ENCODE results near the gene UBAP1.

UBAP1 gene

DNA sequence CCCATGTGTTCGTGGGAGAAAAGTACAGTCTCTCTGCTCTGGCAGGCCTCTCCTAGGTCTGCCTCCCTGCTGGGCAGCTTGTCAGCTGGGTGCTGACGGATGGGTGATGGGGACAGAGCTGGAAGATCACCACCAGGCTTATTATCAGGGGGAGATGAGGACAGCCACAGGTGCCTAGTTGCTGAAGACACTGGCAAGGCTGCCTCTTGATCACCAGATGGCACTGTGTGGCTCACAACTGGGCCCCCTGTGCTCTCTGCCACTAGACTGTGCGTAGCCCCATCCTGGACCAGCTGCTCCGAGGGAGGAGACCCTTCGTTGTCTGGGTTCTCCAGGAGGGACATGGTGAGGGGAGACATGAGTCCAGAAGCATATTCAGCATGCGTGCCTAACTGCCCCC lies 77.3 kb downstream of the UBAP1 start (continued):
- TF ChIP-seq EGR2 (tag by site-specific recombination; IDR thresholded peaks at IDR 0.05; ENCODE audit: low read depth): no peak
- peak; percentile 80 for TF ChIP-seq SCRT2 (tag by site-specific recombination; IDR thresholded peaks at IDR 0.05)
- TF ChIP-seq, protein P1, sequence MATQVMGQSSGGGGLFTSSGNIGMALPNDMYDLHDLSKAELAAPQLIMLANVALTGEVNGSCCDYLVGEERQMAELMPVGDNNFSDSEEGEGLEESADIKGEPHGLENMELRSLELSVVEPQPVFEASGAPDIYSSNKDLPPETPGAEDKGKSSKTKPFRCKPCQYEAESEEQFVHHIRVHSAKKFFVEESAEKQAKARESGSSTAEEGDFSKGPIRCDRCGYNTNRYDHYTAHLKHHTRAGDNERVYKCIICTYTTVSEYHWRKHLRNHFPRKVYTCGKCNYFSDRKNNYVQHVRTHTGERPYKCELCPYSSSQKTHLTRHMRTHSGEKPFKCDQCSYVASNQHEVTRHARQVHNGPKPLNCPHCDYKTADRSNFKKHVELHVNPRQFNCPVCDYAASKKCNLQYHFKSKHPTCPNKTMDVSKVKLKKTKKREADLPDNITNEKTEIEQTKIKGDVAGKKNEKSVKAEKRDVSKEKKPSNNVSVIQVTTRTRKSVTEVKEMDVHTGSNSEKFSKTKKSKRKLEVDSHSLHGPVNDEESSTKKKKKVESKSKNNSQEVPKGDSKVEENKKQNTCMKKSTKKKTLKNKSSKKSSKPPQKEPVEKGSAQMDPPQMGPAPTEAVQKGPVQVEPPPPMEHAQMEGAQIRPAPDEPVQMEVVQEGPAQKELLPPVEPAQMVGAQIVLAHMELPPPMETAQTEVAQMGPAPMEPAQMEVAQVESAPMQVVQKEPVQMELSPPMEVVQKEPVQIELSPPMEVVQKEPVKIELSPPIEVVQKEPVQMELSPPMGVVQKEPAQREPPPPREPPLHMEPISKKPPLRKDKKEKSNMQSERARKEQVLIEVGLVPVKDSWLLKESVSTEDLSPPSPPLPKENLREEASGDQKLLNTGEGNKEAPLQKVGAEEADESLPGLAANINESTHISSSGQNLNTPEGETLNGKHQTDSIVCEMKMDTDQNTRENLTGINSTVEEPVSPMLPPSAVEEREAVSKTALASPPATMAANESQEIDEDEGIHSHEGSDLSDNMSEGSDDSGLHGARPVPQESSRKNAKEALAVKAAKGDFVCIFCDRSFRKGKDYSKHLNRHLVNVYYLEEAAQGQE (tag by site-specific recombination; IDR thresholded peaks at IDR 0.05): no peak
- TF ChIP-seq ZNF23 (tag by site-specific recombination; IDR thresholded peaks at IDR 0.05; ENCODE audit: borderline replicate concordance): no peak
- no peak for TF ChIP-seq ZNF473 (tag by site-specific recombination; IDR thresholded peaks at IDR 0.05)
- TF ChIP-seq, protein P2, sequence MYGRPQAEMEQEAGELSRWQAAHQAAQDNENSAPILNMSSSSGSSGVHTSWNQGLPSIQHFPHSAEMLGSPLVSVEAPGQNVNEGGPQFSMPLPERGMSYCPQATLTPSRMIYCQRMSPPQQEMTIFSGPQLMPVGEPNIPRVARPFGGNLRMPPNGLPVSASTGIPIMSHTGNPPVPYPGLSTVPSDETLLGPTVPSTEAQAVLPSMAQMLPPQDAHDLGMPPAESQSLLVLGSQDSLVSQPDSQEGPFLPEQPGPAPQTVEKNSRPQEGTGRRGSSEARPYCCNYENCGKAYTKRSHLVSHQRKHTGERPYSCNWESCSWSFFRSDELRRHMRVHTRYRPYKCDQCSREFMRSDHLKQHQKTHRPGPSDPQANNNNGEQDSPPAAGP (tag by site-specific recombination; IDR thresholded peaks at IDR 0.05): no peak
- TF ChIP-seq ZSCAN18 (tag by site-specific recombination; IDR thresholded peaks at IDR 0.05): no peak
- no peak for TF ChIP-seq ZBTB26 (tag by site-specific recombination; optimal IDR thresholded peaks at IDR 0.05)
- TF ChIP-seq ZNF514 (tag by site-specific recombination; IDR thresholded peaks at IDR 0.05): no peak
- TF ChIP-seq, protein P3, sequence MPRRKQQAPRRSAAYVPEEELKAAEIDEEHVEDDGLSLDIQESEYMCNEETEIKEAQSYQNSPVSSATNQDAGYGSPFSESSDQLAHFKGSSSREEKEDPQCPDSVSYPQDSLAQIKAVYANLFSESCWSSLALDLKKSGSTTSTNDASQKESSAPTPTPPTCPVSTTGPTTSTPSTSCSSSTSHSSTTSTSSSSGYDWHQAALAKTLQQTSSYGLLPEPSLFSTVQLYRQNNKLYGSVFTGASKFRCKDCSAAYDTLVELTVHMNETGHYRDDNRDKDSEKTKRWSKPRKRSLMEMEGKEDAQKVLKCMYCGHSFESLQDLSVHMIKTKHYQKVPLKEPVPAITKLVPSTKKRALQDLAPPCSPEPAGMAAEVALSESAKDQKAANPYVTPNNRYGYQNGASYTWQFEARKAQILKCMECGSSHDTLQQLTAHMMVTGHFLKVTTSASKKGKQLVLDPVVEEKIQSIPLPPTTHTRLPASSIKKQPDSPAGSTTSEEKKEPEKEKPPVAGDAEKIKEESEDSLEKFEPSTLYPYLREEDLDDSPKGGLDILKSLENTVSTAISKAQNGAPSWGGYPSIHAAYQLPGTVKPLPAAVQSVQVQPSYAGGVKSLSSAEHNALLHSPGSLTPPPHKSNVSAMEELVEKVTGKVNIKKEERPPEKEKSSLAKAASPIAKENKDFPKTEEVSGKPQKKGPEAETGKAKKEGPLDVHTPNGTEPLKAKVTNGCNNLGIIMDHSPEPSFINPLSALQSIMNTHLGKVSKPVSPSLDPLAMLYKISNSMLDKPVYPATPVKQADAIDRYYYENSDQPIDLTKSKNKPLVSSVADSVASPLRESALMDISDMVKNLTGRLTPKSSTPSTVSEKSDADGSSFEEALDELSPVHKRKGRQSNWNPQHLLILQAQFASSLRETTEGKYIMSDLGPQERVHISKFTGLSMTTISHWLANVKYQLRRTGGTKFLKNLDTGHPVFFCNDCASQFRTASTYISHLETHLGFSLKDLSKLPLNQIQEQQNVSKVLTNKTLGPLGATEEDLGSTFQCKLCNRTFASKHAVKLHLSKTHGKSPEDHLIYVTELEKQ (tag by site-specific recombination; IDR thresholded peaks at IDR 0.05; ENCODE audit: borderline replicate concordance): no peak
- TF ChIP-seq ZNF571 (tag by site-specific recombination; IDR thresholded peaks at IDR 0.05): no peak
- no peak for TF ChIP-seq ZNF555 (tag by site-specific recombination; conservative IDR thresholded peaks at IDR 0.05)
- no peak for TF ChIP-seq BCL11B (tag by site-specific recombination; IDR thresholded peaks at IDR 0.05; ENCODE audit: low read depth)
- TF ChIP-seq KLF10 (tag by site-specific recombination; IDR thresholded peaks at IDR 0.05): no peak
- TF ChIP-seq, protein P4, sequence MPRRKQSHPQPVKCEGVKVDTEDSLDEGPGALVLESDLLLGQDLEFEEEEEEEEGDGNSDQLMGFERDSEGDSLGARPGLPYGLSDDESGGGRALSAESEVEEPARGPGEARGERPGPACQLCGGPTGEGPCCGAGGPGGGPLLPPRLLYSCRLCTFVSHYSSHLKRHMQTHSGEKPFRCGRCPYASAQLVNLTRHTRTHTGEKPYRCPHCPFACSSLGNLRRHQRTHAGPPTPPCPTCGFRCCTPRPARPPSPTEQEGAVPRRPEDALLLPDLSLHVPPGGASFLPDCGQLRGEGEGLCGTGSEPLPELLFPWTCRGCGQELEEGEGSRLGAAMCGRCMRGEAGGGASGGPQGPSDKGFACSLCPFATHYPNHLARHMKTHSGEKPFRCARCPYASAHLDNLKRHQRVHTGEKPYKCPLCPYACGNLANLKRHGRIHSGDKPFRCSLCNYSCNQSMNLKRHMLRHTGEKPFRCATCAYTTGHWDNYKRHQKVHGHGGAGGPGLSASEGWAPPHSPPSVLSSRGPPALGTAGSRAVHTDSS (tag by site-specific recombination; IDR thresholded peaks at IDR 0.05): no peak
- no peak for TF ChIP-seq ZNF362 (tag by site-specific recombination; IDR thresholded peaks at IDR 0.05)
- TF ChIP-seq ZNF214 (tag by site-specific recombination; IDR thresholded peaks at IDR 0.05; ENCODE audit: borderline replicate concordance): no peak
- TF ChIP-seq AEBP2 (tag by site-specific recombination; IDR thresholded peaks at IDR 0.05; ENCODE audit: borderline replicate concordance): no peak
- no peak for TF ChIP-seq ZNF155 (tag by site-specific recombination; IDR thresholded peaks at IDR 0.05)
- TF ChIP-seq GLI4 (tag by site-specific recombination; IDR thresholded peaks at IDR 0.05): no peak
- TF ChIP-seq ZNF658 (tag by site-specific recombination; IDR thresholded peaks at IDR 0.05): no peak
- TF ChIP-seq, protein P5, sequence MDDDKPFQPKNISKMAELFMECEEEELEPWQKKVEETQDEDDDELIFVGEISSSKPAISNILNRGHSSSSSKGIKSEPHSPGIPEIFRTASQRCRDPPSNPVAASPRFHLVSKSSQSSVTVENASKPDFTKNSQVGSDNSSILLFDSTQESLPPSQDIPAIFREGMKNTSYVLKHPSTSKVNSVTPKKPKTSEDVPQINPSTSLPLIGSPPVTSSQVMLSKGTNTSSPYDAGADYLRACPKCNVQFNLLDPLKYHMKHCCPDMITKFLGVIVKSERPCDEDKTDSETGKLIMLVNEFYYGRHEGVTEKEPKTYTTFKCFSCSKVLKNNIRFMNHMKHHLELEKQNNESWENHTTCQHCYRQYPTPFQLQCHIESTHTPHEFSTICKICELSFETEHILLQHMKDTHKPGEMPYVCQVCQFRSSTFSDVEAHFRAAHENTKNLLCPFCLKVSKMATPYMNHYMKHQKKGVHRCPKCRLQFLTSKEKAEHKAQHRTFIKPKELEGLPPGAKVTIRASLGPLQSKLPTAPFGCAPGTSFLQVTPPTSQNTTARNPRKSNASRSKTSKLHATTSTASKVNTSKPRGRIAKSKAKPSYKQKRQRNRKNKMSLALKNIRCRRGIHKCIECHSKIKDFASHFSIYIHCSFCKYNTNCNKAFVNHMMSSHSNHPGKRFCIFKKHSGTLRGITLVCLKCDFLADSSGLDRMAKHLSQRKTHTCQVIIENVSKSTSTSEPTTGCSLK (tag by site-specific recombination; IDR thresholded peaks at IDR 0.05): no peak

All from HEK293 (cell line).